Natural killer cell (primary cell): ENCODE measurements around the gene KRTAP10-1. TPM values are rescaled to one million over a fixed set of nuclear protein-coding genes. Genes with fewer than 3 reads are reported as not detected.

Source experiments
- ATAC-seq, 3 donors: fragments of 150-1000 bp in 2 of 3; fragments of 200-7000 bp in 1 of 3; cut with Tn5 transposase; 1 replicate in 1 of 3; 2 replicates in 2 of 3; pipeline ENCODE4 v1.10.0; 2021; ENCODE audit warnings: mild to moderate bottlenecking in 2 of 3, moderate library complexity in 2 of 3
- DNase-seq, 2 donors: peaks; one replicate each; pipeline versions ENCODE4 v3.0.0 to v3.0.0-alpha.2; 2013 to 2021; ENCODE audit warnings: mixed read lengths in 1 of 2
- H3K27ac ChIP-seq: one replicate; pipeline ENCODE4 v1.5.1; 2013; ENCODE audit warnings: mild to moderate bottlenecking, low read length
- H3K27me3 ChIP-seq: one replicate; pipeline ENCODE4 v1.6.1; 2013; ENCODE audit warnings: low read length; ENCODE audit not compliant: control insufficient read depth, insufficient read depth
- H3K36me3 ChIP-seq: one replicate; pipeline ENCODE4 v1.6.1; 2013; ENCODE audit warnings: low read length; ENCODE audit not compliant: control insufficient read depth, insufficient read depth
- H3K4me1 ChIP-seq: one replicate; pipeline ENCODE4 v1.6.1; 2013; ENCODE audit warnings: low read length; ENCODE audit not compliant: control insufficient read depth, insufficient read depth
- H3K4me3 ChIP-seq: one replicate; pipeline ENCODE4 v1.5.1; 2013; ENCODE audit warnings: low read length
- H3K9me3 ChIP-seq: one replicate; pipeline ENCODE4 v1.6.1; 2013; ENCODE audit warnings: low read length; ENCODE audit not compliant: control insufficient read depth, insufficient read depth
- H3K27ac Mint-ChIP-seq, 2 donors: one replicate each; pipeline ENCODE4 v1.8.0; 2022; ENCODE audit warnings: mild to moderate bottlenecking in 2 of 2, mixed read lengths in 2 of 2, moderate library complexity in 1 of 2
- H3K27me3 Mint-ChIP-seq, 2 donors: one replicate each; pipeline ENCODE4 v1.8.0; 2022; ENCODE audit warnings: low read depth in 2 of 2, mixed read lengths in 2 of 2
- H3K36me3 Mint-ChIP-seq: one replicate; pipeline ENCODE4 v1.8.0; 2022; ENCODE audit warnings: mixed read lengths
- H3K4me1 Mint-ChIP-seq, 2 donors: one replicate each; pipeline ENCODE4 v1.8.0; 2022; ENCODE audit warnings: mixed read lengths in 2 of 2
- H3K4me3 Mint-ChIP-seq: one replicate; pipeline ENCODE4 v1.8.0; 2022; ENCODE audit warnings: mild to moderate bottlenecking, moderate library complexity, mixed read lengths
- H3K9me3 Mint-ChIP-seq, 2 donors: one replicate each; pipeline ENCODE4 v1.8.0; 2022; ENCODE audit warnings: mixed read lengths in 2 of 2
- CTCF ChIP-seq: fragments of 200-600 bp; IDR thresholded peaks from one replicate; pipeline ENCODE4 v1.8.0; 2022; ENCODE audit warnings: antibody characterized with exemption
- WGBS: methylation state at CpG from one replicate; pipeline ENCODE4 v1.1.7; 2013; ENCODE audit warnings: missing lambda C conversion rate; ENCODE audit not compliant: insufficient coverage; 5-methylcytosine and 5-hydroxymethylcytosine counted together
- intact Hi-C: fragments of 100-400 bp; cut with micrococcal nuclease; formaldehyde crosslinking; loops from one replicate; pipeline ENCODE4 v1.14.2; 2022
- total RNA-seq, 4 donors: library from RNA; stranded (reverse); fragments of 120-200 nt in 1 of 4; gene quantifications; one replicate each; pipeline versions ENCODE4 v1.2.3 to v1.2.4, GENCODE V29; 2013 to 2022

Gene KRTAP10-1
- total RNA-seq, 3 donors from 2014 or later (not counting 1 experiment from before 2014, with no cell fraction given) = not detected

DNA sequence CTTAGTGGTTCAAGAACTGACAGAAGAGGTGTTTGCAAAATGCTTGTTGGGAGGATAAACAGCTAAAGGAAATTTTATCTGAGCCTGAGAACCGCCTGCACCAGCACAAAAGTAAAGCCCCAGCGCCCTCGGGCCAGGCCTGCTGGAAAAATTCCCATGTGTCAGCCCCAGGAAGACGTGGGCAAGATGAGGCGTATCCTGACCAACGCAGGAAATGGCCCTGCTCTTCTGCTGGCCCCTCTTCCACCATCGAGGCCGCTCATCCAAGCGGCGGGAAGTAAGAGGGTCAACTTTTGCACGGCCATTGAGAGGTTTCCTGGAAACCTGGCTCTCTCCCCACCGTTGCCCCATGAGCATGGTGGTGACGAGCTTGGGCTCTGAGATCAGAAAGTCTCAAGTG, 45.0 kb downstream of the KRTAP10-1 start:
- Histone ChIP-seq H3K36me3 (no peaks in the 10 kb centered on the region), H3K4me3 (no peak overlapping the region), H3K27ac (no peak overlapping the region), H3K4me1 (no peaks in the 10 kb centered on the region), H3K9me3 (peaks cover 18% of the 10 kb centered on the region), H3K27me3 (no peaks in the 10 kb centered on the region)
- intact Hi-C loops = no loop called here
- DNase-seq = no peak
- Mint-ChIP-seq H3K27me3 (peaks cover 8 to 34% of the 10 kb centered on the region in 2 donors), H3K27ac (no peak overlapping the region), H3K9me3 (peaks cover 5 to 7% of the 10 kb centered on the region in 2 donors), H3K4me3 (no peak overlapping the region), H3K36me3 (peaks cover 15% of the 10 kb centered on the region), H3K4me1 (peaks cover 0 to 9% of the 10 kb centered on the region in 2 donors)
- 74% methylated on average over 13 of the region's 13 CpGs for WGBS
- ATAC-seq = no peak
- no peak for TF ChIP-seq CTCF

DNA sequence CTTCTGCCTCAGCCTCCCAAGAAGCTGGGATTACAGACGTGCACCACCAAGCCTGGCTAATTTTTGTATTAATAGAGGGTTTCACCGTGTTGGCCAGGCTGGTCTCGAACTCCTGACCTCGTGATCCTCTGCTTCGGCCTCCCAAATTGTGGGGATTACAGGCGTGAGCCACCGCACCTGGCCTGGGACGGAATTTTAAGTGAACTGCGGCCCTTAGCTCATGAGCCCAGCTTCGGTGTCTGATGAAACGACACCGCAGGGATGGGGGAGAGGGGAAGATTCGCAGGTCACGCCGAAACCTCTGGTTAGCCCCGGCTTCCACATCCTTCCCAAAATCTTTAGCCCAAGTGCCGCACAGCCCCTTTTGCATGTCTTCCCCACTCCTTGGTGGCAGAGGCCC, 45.6 kb downstream of the KRTAP10-1 start:
- intact Hi-C loops = no loop called here
- H3K4me3 Mint-ChIP-seq = no peak overlapping the region
- no peak for ATAC-seq
- H3K36me3 Mint-ChIP-seq = peaks cover 15% of the 10 kb centered on the region
- H3K27ac Mint-ChIP-seq = no peak overlapping the region
- no peak overlapping the region for H3K27ac ChIP-seq
- no peak overlapping the region for H3K4me3 ChIP-seq
- H3K27me3 ChIP-seq = no peaks in the 10 kb centered on the region
- DNase-seq = no peak
- H3K4me1 Mint-ChIP-seq = peaks cover 0 to 9% of the 10 kb centered on the region in 2 donors
- no peaks in the 10 kb centered on the region for H3K4me1 ChIP-seq
- no peak for TF ChIP-seq CTCF
- 92% methylated on average over 12 of the region's 17 CpGs for whole genome bisulfite sequencing
- H3K36me3 ChIP-seq = no peaks in the 10 kb centered on the region
- H3K9me3 Mint-ChIP-seq = peaks cover 5 to 7% of the 10 kb centered on the region in 2 donors
- peaks cover 18% of the 10 kb centered on the region for H3K9me3 ChIP-seq
- H3K27me3 Mint-ChIP-seq = peaks cover 8 to 34% of the 10 kb centered on the region in 2 donors

GRCh38 chr21:44492567-44493385, 47.2 kb downstream of the KRTAP10-1 start:
- Histone ChIP-seq H3K4me3 (no peak overlapping the region), H3K27ac (no peak overlapping the region), H3K4me1 (no peaks in the 10 kb centered on the region), H3K36me3 (no peaks in the 10 kb centered on the region), H3K27me3 (no peaks in the 10 kb centered on the region), H3K9me3 (peaks cover 18% of the 10 kb centered on the region)
- peaks cover 5 to 7% of the 10 kb centered on the region in 2 donors for H3K9me3 Mint-ChIP-seq
- peaks cover 8 to 33% of the 10 kb centered on the region in 2 donors for H3K27me3 Mint-ChIP-seq
- peaks cover 15% of the 10 kb centered on the region for H3K36me3 Mint-ChIP-seq
- no peak overlapping the region for H3K4me3 Mint-ChIP-seq
- H3K27ac Mint-ChIP-seq = no peak overlapping the region
- H3K4me1 Mint-ChIP-seq = peaks cover 0 to 11% of the 10 kb centered on the region in 2 donors
- 93% methylated on average over 9 of the region's 9 CpGs for WGBS
- ATAC-seq (no peak), DNase-seq (no peak)
- intact Hi-C loops = no loop called here
- no peak for TF ChIP-seq CTCF
